ENCODE measurements around the gene GSTT2.

The GSTT2 gene

DNA sequence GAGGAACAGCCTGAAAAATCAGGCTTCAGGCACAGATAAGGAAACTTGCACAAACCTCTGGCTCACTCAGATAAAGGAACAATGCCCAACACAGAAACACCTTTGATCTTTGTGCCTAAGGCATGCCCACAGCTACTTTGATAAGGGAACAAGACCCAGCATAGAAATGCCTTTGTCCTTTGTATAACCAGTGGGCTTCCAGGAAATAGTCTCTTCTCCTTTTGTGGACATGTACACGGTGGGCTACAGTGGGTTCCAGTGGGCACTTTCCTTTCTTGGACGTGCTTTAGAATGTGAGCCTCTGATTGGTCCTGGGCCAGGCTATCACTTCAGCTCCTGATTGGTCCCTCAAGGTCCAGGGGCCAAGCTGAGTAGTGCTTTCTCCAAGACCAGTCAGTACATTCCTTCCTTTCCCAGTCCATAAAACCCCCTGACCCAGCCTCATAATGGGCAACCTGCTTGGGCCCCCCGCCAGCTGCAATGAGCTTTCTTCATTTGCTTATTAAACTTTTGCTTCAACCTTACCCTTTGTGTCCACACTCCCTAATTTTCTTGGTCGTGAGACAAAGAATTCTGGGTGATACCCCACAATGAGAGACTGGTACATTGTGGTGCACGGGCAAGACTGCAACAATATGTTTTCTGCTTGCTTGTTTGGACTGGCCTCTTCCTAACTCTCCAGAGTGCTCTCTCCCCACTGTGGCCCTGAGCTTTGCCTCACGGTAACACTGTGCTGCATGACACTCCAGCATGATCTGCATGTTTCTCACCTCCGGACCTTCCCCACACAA is 29.5 kb downstream of the GSTT2 start:
- no peak for DNase-seq

DNA sequence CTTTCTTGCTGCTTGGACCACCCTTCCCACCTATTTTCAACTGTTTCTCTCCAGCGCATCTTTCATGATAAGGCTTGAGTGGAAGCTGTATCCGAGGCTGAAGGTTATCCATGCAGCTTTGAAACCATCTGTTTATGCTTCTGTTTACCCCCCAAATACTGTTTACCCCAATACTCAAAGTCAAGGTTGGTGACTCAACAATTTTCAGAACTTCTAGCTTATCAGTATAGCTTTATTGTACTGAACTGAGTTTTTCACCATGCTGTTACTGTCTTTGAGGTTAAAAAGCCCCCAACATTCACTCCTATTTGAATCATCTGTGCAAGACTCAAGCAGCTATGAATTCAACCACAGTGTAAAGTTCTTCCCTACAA is 30.1 kb downstream of the GSTT2 start:
- no peak for DNase-seq

DNA sequence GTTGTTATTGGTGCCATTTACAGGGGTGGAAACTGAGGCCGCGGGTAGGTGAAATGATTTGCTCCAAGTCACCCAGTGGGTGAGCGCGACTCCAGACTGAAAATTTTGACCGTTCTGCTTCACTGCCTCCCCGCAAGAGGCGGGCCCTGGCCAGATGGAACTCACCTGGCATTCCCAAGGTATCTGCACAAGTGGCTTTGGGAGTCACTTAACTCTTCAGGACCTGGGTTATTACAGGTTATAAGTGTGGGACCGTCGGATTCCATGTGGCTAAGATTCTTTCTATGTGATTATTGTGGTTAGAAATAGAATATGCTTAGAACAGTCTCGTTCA is 31.8 kb downstream of the GSTT2 start:
- peak; percentile 39 for DNase-seq

DNA sequence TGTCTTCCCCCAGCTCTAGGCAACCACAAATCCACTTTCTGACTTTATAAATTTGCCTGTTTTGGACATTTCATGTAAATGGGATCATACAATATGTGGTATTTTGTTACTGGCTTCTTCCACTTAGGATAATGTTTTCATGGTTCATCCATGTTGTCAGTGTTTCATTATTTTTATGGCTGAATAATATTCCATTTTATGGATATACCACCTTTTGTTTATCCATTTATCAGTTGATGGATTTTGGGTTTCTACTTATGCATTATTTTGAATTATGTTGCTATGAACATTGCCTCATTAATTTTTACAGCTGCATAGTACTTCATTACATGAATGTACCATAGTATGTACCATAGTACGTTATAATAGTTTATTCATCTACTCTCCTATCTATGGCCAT is 36.2 kb downstream of the GSTT2 start:
- DNase-seq = no peak

DNA sequence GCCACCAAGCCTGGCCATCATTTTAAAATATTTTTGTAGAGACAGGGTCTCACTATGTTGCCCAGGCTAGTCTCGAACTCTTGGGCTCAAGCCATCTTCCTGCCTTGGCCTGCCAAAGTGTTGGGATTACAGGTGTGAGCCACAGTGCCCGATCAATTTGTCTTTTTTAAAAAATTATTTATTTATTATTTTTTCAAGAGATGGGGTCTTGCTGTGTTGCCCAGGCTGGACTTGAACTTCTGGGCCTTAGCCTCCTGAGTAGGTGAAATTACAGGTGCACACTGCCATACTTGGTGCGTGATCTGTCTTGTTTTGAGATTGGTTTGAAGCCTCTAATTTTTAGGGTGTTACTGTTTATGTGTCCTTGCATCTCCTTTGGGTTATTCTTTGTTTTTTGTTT is 41.4 kb downstream of the GSTT2 start:
- no peak for DNase-seq

DNA sequence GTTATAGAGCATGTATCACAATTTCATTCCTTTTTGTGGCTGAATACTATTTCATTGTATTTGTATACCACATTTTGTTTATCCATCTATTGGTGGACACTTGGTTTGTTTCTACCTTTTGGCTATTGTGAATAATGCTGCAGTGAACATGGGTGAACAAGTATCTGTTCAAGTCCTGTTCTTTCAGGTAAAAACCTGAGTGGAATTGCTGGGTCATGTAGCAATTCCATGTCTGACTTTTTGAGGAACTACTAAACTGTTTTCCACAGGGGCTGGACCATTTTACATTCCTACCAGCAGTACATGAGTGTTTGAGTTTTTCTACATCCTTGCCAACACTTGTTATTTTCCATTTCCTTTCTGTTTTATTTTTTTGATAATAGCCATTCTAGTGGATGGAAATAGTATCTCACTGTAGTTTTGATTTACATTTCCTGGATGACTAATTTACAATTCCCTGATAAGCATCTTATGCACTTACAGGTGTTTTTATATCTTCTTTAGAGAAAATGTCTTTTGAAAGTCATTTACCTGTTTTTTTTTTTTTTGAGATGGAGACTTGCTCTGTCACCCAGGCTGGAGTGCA is 43.4 kb downstream of the GSTT2 start:
- no peak for DNase-seq

DNA sequence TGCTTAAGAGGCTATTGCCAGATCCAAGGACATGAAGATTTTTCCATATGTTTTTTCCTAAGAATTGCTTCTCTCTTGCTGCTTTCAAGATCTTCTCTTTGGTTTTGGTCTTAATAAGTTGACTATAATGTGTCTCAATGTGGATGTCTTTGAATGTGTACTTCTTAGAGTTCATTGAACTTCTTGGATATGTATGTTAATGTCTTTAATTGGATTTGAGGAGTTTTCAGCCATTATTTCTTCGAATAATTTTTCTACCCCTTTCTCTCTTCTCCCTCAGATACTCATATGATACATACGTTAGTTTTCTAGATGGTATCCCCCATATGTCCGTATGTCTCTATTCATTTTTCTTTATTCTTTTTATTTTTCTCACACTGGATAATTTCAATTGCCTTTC is 44.4 kb downstream of the GSTT2 start:
- no peak for DNase-seq

DNA sequence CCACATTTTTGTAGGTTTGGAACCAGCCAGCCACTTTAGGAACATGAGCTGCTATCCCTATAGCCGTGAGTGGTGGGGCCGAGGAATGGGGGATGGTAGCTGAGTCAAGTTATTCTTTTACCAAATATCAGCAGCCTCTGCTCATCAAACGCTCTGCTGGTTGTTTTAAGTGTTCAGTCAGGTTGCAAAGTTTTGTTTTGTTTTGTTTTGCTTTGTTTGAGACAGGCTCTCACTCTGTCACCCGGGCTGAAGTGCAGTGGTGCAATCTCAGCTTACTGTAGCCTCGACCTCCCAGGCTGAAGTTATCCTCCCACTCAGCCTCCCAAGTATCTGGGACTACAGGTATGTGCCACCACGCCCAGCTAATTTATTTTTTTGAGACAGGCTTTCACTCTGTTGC is 45.5 kb downstream of the GSTT2 start:
- no peak for DNase-seq

DNA sequence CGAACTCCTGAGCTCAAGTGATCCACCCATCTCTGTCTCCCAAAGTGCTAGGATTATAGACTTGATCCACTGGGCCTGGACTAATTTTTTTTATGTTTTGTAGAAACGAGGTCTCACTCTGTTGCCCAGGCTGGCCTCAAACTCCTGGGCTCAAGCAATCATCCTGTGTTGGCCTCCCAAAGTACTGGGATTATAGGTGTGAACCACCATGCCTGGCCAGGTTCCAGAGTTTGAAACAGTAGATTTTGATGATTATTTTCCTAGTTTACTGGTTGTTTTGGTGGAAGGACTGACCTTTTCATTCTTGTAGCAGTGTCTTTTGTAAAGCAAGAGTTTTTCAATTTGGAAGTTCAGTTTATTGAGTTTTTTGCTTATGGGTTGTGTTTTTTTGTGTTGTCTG is 46.1 kb downstream of the GSTT2 start:
- DNase-seq = no peak

DNA sequence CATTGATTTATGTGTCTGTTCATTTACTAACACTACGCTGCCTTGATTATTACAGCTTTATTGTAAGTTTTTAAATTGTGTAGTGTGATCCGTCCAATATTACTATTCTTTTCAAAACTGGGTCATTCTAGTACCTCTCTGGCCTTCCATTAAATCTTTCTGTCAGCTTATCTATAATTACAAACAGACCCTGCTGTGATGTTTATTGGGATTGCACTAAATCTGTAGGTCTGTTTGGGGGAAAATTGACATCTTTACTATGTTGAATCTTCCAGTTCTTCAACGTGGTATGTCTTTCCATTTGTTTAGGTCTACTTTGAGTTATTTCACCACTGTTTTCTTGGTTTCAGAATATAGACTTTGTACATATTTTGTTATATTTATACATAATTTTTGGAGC is 46.8 kb downstream of the GSTT2 start:
- DNase-seq = no peak

DNA sequence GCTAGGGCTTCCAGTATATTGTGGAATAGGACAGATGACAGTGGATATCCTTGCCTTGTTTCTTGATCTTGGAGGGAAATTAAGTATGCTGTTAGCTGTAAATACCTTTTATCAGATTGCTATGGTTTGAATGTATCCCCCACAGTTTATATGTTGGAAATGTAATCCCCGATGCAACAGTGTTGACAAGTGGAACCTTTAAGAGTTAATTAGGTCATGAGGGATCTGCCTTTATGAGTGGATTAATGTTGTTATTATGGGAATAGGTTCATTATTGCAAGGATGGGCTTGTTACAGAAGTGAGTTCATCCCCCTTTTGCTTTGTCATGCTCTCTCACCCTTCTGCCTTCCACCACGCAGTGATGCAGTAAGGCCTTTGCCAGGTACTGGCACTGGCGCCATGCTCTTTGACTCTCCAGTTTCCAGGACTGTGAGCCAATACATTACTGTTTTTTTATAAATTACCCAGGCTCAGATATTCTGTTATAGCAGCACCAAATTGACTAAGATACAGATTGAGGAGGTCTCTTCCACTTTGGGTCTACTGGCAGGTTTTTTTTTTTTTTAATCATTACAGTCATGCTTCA is 47.5 kb downstream of the GSTT2 start:
- peak; percentile 18 for DNase-seq

DNA sequence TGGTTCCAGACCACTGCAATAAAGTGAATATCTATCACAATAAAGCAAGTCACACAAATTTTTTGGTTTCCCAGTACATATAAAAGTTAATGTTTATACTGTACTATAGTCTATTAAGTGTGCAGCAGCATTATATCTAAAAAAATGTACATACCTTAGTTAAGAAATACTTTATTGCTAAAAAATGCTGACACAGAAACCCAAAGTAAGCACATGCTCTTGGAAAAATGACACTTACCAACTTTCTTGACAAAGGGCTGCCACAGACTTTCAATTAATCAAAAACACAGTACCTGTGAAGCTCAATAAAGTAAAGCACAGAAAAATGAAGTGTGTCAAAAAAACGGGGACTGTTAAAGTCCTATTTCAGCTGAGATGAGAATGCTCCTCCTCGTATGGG is 48.1 kb downstream of the GSTT2 start:
- no peak for DNase-seq

DNA sequence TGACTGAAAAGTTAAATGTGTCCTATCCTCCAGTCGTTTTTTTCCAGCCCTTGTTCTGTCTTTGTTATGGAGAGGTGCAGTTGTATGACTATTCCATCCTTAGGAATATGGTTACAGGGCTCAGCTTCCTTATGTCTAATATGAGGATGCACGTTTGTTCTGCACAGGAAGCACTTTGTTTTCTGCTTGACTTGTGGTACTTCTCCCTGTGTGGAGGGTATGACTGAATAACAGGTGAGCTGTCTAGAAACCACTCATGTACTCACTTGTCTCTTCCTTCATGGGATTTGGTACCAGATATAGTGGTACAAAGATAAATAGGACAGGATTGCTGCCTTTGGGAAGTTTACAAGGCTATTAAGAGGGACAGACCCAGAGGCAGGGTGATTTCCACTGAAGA is 48.6 kb downstream of the GSTT2 start:
- DNase-seq = no peak

DNA sequence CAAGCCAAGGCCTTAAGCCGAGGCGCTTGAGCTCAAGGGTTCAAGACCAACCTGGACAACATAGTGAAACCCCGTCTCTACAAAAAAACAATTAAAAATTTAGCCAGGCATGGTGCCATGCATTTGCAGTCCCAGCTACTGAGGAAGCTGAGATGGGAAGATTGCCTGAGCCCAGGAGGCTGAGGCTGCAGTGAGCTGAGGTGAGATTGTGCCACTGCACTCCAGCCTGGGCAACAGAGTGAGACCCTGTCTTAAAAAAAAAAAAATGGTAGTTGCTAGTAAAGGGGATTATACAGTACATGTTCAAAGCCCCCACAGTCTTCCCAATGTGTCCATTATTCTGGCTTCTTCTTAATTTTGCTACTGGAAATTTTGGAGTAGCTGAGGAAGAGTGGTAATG is 49.4 kb downstream of the GSTT2 start:
- no peak for DNase-seq

DNA sequence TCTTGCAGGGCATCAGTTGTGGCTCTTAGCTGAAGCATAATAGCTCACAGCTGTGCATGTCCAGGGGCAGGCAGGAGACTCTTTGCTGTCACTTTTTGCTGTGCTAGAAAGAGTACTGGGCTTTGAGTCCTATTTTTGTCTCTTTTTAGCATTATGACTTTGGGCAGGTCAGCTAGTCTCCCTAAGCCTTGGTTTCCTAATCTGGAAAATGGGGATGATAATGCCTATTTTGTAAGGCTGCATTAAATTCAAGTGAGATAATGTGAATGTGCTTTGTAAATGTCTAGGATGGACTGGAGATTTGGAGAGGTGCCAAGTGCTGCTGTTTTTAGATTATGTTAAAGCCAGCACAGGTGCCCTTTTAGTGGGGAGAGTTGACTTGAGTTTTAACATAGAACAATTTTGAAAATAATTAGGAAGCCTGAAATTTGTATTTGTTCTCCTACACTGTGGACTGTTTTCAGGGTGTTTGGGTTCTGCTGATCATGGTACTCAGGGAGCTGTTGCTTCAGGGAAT is 50.3 kb downstream of the GSTT2 start:
- DNase-seq = peak; percentile 21
